ENCODE results near the gene KLF7. TPM values are rescaled to one million over a fixed set of nuclear protein-coding genes. Genes with fewer than 3 reads are reported as not detected.

KLF7 gene
- 10 to 100 TPM; 28.3 to 31.4 TPM for total RNA-seq

DNA sequence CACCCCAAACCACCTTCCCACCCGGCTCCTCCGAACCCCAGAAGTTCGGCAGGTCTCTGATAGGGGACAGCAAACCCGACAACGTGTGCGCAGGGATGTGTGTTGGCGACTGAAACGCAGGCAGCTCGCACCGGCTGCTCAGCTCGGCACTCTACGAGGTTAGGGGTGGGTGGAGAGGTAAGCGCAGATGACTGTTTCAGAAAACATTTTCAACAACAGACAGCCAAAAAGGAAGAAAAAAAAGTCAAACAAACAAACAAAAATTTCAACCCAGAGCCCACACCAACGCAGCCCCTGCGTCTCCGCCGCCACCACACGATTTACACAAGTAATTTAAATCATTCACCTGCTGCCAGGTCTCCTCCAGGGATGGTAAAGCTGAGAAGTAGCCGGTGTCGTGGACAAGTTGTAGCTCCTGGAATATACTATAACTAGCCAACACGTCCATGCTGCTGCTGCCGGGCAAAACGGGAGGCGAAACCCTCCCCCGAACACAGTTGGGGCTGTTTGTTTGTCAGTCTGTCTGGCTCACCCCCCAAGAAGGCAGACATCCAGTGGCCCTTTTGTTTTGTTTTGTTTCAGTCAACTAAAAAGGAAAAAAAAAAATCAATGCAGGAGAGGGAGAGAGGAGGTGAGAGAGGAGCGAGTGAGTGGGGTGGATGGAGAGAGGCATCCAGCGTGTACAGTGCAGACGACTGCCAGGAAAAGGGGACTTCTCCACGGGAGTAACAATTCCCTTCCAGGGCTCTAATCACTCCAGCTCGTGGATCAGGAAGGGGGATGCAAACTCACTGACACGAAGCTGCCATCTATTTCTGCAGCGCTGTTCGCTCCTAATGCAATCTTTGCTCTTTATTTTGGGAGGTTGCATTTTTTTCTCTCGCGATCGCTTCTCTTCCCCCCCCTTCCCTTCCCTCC lies at the start of gene KLF7:
TSS of gene KLF7 (minus strand) at position 828 of the 918 bp plus-strand sequence. CDS start at position 448, 380 bp downstream.
- Mint-ChIP-seq H3K27ac (peak within 1 kb of the TSS; percentile 93), H3K36me3 (ENCODE audit: low read depth) (peaks cover 28% of the 10 kb centered on the region), H3K9me3 (no peaks in the 10 kb centered on the region), H3K4me3 (peak within 1 kb of the TSS; percentile 98), H3K4me1 (peaks cover 43% of the 10 kb centered on the region), H3K27me3 (peaks cover 9% of the 10 kb centered on the region)
- ChIA-PET CTCF (interaction anchor here (0.8 to 4.9 kb wide), 12 partner anchors 19 to 311 kb away, joined by 3 to 49 read pairs (median 3); no protein-coding TSS in a partner anchor), POLR2A (interaction anchor here (0.6 to 6.6 kb wide), 33 partner anchors 10 to 461 kb away, joined by 3 to 276 read pairs (median 5); partner anchors contain the start of genes CREB1, FASTKD2 and MDH1B)
- DNase-seq, result peak; percentile 64

DNA sequence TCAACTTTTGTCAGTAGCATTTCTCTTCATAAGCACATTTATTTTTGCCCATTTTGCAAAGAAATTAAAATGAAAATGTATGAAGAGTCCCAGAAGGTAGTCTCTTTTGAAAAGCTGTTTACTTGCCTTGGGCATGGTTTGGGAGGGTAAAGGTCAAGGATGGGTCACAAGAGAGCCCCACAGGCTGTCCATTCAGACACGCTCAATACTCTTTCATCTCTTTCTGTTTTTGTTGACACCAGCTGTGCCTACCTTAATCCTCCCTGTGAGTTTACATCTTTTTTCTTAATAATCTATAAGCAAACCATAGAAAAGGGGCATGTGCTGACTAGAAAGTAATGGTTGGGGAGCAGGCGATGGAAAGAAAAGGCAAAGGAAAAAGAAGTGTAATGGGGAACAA lies 49.6 kb upstream of the KLF7 start:
- no peak for DNase-seq
- ChIA-PET CTCF (no interaction called here), POLR2A (no interaction called here)
- peaks cover 11% of the 10 kb centered on the region for H3K27me3 Mint-ChIP-seq
- no peaks in the 10 kb centered on the region for H3K4me1 Mint-ChIP-seq
- no peak overlapping the region for H3K27ac Mint-ChIP-seq
- H3K36me3 Mint-ChIP-seq (ENCODE audit: low read depth), result no peaks in the 10 kb centered on the region
- no peak overlapping the region for H3K4me3 Mint-ChIP-seq
- H3K9me3 Mint-ChIP-seq, result no peaks in the 10 kb centered on the region

DNA sequence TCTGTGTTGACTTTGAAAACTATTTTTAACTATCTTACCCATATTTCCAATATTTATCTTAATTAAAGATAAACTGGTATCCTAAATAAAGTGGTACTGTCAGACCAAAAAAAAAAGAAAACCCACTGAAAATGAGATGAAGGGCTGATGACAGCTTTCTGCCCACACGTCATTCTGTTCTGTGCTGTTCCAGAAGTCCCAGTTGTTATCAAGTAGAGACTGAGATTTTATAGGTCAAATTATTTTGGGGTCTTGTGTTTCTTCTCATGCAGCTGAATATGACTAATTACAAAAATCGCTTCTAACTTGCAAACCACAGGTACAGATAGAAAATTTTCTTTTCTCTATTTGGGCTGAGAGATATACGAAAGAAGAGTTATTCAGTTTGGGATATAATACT lies 48.7 kb upstream of the KLF7 start:
- H3K36me3 Mint-ChIP-seq (ENCODE audit: low read depth), result no peaks in the 10 kb centered on the region
- no peaks in the 10 kb centered on the region for H3K9me3 Mint-ChIP-seq
- H3K27ac Mint-ChIP-seq, result no peak overlapping the region
- no peak for DNase-seq
- H3K4me1 Mint-ChIP-seq, result no peaks in the 10 kb centered on the region
- CTCF ChIA-PET, result no interaction called here
- H3K27me3 Mint-ChIP-seq, result peaks cover 9% of the 10 kb centered on the region
- H3K4me3 Mint-ChIP-seq, result no peak overlapping the region
- POLR2A ChIA-PET, result no interaction called here

DNA sequence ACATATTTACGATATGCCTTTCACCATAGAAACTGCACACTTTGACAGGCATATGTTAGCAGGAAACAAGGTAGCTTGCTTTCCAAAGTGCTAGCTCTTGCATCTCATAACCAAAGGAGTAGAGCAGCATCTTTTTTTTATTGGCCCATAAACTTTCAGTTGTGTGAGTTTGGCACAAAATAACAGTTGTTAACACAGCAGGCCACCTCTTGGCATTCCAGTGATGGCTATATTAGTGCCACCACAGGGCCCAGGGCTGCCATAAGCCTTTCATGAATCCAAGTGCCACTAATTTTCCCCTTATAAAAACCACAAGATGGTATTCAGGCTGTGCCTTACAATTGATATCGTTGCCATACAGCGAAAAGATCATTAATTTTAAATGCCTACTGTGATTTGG lies 40.3 kb upstream of the KLF7 start:
- ChIA-PET CTCF (interaction anchor here (0.8 kb wide), 1 partner anchor 35 kb away, joined by 3 read pairs; no protein-coding TSS in a partner anchor), POLR2A (no interaction called here)

DNA sequence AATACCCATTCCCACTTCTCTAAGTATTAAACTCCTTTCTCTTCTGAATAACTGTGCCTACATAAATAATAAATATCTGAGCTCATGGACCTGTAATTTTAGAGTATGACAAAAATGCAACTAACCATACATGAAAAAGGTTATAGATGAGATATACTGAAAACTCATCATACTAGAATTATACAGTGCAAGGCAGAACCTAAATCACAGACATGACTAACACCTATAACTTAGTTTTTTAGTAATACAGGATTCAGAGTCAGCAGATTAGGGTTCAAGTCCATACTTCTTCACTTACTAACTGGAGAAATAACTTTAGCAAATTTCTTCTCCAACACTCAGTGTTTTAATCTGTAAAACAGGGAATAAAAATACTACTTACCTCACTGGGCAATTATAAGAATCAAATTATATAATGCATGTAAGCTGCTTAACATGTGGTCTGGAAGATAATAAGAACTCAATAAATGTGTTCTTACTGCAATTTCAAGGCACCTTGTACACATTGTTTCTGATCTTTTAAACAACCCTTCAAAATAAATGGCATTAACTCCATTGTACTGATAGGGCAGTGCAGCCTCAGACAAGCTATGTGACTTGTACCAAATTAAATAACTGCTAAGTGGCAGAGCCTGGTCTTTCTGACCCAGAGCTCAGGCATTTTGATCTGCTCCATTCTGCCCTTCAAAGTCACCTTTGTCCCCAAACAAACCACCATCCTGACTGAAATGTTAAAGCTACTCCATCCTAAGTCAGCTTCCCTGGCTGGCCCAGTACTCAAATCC lies 39.6 kb upstream of the KLF7 start:
- H3K4me3 Mint-ChIP-seq, result no peak overlapping the region
- H3K27ac Mint-ChIP-seq, result no peak overlapping the region
- no peak for DNase-seq
- CTCF ChIA-PET, result interaction anchor here (0.8 kb wide), 1 partner anchor 35 kb away, joined by 3 read pairs; no protein-coding TSS in a partner anchor
- POLR2A ChIA-PET, result no interaction called here
- H3K27me3 Mint-ChIP-seq, result no peaks in the 10 kb centered on the region
- no peaks in the 10 kb centered on the region for H3K4me1 Mint-ChIP-seq
- no peaks in the 10 kb centered on the region for H3K36me3 Mint-ChIP-seq (ENCODE audit: low read depth)
- no peaks in the 10 kb centered on the region for H3K9me3 Mint-ChIP-seq

More for the DNA sequence above, 40.3 kb upstream of the KLF7 start:
- Mint-ChIP-seq H3K27ac (no peak overlapping the region), H3K36me3 (ENCODE audit: low read depth) (no peaks in the 10 kb centered on the region), H3K4me1 (no peaks in the 10 kb centered on the region), H3K27me3 (no peaks in the 10 kb centered on the region), H3K9me3 (no peaks in the 10 kb centered on the region), H3K4me3 (no peak overlapping the region)
- no peak for DNase-seq

DNA sequence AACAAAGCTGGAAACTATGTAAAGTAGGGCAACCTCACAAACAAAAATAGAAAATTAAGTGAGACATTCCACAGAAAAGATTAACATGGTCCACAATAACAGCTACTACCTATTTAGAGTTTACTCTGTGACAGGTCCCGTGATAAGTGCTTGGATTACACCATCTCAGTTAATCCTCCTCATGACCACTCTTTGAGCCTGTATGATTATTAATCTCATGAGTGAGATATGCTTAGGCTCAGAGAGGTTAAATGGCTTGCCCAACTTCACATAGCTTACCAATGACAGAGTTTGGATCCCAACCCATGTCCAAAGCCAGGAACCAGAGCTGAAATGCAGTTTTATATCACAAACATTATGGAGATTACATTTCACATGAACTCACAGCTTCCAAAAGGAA lies 37.3 kb upstream of the KLF7 start:
- no peaks in the 10 kb centered on the region for H3K36me3 Mint-ChIP-seq (ENCODE audit: low read depth)
- ChIA-PET CTCF (no interaction called here), POLR2A (interaction anchor here (2.0 kb wide), 1 partner anchor 36 kb away, joined by 5 read pairs; no protein-coding TSS in a partner anchor)
- no peaks in the 10 kb centered on the region for H3K4me1 Mint-ChIP-seq
- no peak for DNase-seq
- peaks cover 5% of the 10 kb centered on the region for H3K9me3 Mint-ChIP-seq
- H3K27me3 Mint-ChIP-seq, result peaks cover 2% of the 10 kb centered on the region
- no peak overlapping the region for H3K4me3 Mint-ChIP-seq
- H3K27ac Mint-ChIP-seq, result no peak overlapping the region

DNA sequence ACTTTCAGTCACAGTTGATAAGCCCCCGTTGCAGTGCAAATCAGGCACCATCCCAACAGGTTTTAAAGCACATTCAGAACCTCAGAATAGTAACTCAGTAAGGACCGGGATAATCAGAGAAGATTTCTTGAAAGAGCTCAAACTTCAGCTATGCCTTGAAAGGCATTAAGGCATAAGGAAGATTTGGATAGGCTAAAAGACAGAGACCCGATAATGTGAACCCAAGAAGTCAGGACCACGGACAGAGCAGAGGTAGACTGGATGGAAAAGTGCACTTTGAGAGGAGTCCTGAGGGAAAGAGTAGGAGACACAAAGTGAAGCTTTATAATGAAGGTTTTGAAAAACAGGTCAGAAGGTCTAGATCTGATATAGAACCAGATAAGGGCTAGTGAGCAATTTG lies 36.9 kb upstream of the KLF7 start:
- ChIA-PET CTCF (interaction anchor here (0.6 kb wide), 1 partner anchor 607 kb away, joined by 3 read pairs; no protein-coding TSS in a partner anchor), POLR2A (no interaction called here)
- H3K27ac Mint-ChIP-seq, result no peak overlapping the region
- H3K27me3 Mint-ChIP-seq, result peaks cover 2% of the 10 kb centered on the region
- peaks cover 5% of the 10 kb centered on the region for H3K9me3 Mint-ChIP-seq
- no peaks in the 10 kb centered on the region for H3K4me1 Mint-ChIP-seq
- H3K4me3 Mint-ChIP-seq, result no peak overlapping the region
- no peaks in the 10 kb centered on the region for H3K36me3 Mint-ChIP-seq (ENCODE audit: low read depth)
- DNase-seq, result no peak

DNA sequence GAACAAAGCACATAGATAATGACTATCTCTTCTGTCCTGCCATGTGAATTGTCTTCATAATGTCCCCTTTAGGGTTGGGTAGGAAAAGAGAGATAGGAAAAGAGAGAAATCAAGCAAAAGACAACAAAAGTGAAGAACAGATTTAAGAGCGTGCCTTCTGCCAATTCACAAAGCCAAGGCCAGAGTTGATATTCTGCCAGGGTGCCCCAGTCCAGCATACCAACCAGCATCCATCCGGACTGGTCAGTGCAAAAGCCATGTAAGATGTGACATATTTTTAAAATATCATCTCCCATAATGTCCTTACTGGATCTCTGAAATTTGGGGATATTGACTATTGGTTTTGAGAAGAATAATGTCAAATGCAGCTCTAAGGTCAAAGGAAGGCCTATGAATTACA lies 35.7 kb upstream of the KLF7 start:
- no peak for DNase-seq
- ChIA-PET CTCF (no interaction called here), POLR2A (no interaction called here)
- H3K36me3 Mint-ChIP-seq (ENCODE audit: low read depth), result no peaks in the 10 kb centered on the region
- no peaks in the 10 kb centered on the region for H3K4me1 Mint-ChIP-seq
- H3K27me3 Mint-ChIP-seq, result peaks cover 2% of the 10 kb centered on the region
- H3K9me3 Mint-ChIP-seq, result peaks cover 5% of the 10 kb centered on the region
- no peak overlapping the region for H3K27ac Mint-ChIP-seq
- no peak overlapping the region for H3K4me3 Mint-ChIP-seq

DNA sequence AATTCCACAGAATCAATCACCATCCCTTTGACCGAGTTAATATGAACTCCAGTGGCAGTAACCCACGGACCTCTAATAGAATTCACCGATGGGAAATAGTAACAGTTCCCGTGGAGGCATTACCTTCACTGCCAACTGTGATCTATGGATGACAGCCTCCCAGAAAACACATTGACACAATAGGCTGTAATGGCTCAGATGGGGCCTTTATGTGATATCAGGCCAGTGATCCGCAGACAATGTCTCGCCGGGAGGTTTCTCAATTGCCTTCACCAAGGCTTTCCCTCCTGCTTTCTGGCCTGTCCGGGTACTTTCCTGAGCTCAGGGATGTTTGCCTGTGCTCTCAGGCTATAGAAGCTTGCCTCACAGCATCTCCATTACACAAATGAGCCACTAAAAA lies 34.4 kb upstream of the KLF7 start:
- Mint-ChIP-seq H3K4me3 (no peak overlapping the region), H3K9me3 (peaks cover 5% of the 10 kb centered on the region), H3K36me3 (ENCODE audit: low read depth) (no peaks in the 10 kb centered on the region), H3K27ac (no peak overlapping the region), H3K27me3 (peaks cover 2% of the 10 kb centered on the region), H3K4me1 (no peaks in the 10 kb centered on the region)
- DNase-seq, result no peak
- POLR2A ChIA-PET, result no interaction called here
- CTCF ChIA-PET, result no interaction called here

DNA sequence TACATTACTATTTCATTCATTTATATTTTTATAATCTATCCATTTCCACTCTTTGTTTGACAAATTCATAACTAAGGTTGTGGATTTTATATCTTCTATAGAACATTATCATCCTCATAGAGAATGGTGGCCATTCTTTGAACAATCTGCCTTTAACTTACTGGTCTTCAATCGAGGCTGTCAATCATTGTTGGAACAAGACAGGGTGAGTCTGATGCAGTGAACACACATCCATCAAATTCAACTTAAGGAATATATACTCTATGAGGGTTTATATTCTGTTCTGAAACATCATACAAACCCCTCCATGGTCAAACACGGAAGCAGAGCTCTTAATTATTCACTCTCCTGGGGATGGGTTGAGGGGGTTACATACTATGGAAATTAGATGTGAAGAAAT lies 28.3 kb upstream of the KLF7 start:
- Mint-ChIP-seq H3K36me3 (ENCODE audit: low read depth) (no peaks in the 10 kb centered on the region), H3K27ac (no peak overlapping the region), H3K27me3 (peaks cover 5% of the 10 kb centered on the region), H3K4me3 (no peak overlapping the region), H3K9me3 (peaks cover 5% of the 10 kb centered on the region), H3K4me1 (no peaks in the 10 kb centered on the region)
- no peak for DNase-seq
- POLR2A ChIA-PET, result no interaction called here
- CTCF ChIA-PET, result interaction anchor here (1.3 kb wide), 1 partner anchor 120 kb away, joined by 3 read pairs; no protein-coding TSS in a partner anchor

DNA sequence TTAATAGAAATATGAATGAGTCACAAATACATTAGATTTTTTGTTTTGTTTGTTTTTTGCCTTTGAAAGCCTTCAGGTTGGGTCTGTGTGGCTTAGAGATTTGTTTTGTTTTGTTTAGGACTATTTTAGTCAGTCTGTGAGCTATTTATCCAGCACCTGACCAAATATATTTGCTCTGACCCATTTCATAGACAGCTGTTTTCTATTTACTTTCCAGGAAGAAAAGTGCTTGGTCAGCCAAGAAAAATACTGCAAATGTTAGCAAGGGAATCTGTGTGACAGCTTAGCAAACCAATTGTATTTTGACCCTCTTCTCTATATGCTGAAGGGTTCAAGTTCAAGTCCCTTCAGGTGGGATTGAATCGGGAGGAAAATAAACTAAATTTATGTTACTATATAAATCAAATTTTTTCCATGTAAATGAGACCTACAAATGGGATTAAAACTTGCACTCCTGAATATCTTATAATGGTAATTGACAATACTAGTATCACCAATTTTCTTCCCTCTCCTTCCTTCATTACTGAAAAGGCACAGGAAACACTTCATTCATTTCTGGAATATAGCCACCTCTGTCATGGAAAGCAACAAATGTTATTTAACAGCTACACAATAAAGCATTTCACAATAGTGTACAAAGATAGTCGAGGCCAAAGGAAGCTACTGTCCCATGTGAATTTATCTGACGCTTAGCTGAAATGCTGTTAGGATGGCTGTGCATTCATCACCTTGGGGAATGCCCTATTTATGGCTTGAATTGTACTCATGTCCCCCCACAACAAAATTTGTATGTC lies 23.1 kb upstream of the KLF7 start:
- Mint-ChIP-seq H3K4me3 (no peak overlapping the region), H3K27ac (no peak overlapping the region), H3K9me3 (peaks cover 6% of the 10 kb centered on the region), H3K27me3 (peaks cover 11% of the 10 kb centered on the region), H3K36me3 (ENCODE audit: low read depth) (peaks cover 4% of the 10 kb centered on the region), H3K4me1 (peaks cover 5% of the 10 kb centered on the region)
- no peak for DNase-seq
- ChIA-PET CTCF (no interaction called here), POLR2A (interaction anchor here (0.9 kb wide), 1 partner anchor 8 kb away, joined by 3 read pairs; no protein-coding TSS in a partner anchor)

DNA sequence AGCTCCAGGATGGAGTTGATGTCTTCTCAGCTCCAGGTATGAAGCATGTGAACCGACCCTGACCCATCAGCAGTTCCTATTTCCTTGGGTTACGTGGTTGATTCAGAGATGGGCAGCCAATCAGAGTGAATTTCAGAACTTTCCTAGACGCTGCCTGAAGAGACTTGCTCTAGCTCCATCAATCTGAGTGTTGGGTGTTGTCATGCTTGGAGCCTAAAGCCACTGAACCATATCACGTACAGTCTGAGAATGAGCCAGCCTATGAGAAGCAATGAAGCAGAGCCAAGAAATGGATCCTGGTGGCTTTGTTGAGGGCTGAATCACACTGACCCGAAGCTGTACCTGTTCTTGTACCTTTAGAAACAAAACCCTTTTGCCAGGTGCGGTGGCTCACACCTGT lies 19.6 kb upstream of the KLF7 start:
- Mint-ChIP-seq H3K27me3 (peaks cover 8% of the 10 kb centered on the region), H3K9me3 (peaks cover 6% of the 10 kb centered on the region), H3K4me3 (no peak overlapping the region), H3K36me3 (ENCODE audit: low read depth) (peaks cover 4% of the 10 kb centered on the region), H3K4me1 (peaks cover 5% of the 10 kb centered on the region), H3K27ac (no peak overlapping the region)
- no peak for DNase-seq
- POLR2A ChIA-PET, result interaction anchor here (1.1 to 1.2 kb wide), 2 partner anchors 15 to 21 kb away, joined by 3 to 4 read pairs; no protein-coding TSS in a partner anchor
- CTCF ChIA-PET, result no interaction called here
